SU-DHL-6 (cell line): ENCODE measurements around the gene TEX22.

Experiments used
- H2AFZ ChIP-seq: fragments of 200-600 bp; sonication (generic); 2 replicates; pipeline ENCODE4 v1.6.1; 2014; ENCODE audit warnings: low read depth, mild to moderate bottlenecking, moderate library complexity, mixed read lengths, antibody characterized with exemption, low read length; ENCODE audit not compliant: severe bottlenecking
- H3F3A ChIP-seq: fragments of 200-600 bp; shearing (Covaris generic); 2 replicates; pipeline ENCODE4 v1.6.0; 2016; ENCODE audit warnings: antibody characterized with exemption, mild to moderate bottlenecking; ENCODE audit not compliant: insufficient read depth
- H3K27ac ChIP-seq: fragments of 200-600 bp; sonication (generic); 2 replicates; pipeline ENCODE4 v1.5.1; 2016; ENCODE audit warnings: low read depth, mild to moderate bottlenecking, low read length, moderate library complexity, mixed read lengths
- H3K27me3 ChIP-seq: fragments of 200-600 bp; sonication (generic), shearing (Covaris generic); 2 replicates; pipeline ENCODE4 v1.6.0; 2014; ENCODE audit warnings: mild to moderate bottlenecking, low read length
- H3K36me3 ChIP-seq: fragments of 200-600 bp; sonication (generic); 2 replicates; pipeline ENCODE4 v1.6.1; 2014; ENCODE audit warnings: mild to moderate bottlenecking, low read length, mixed read lengths
- H3K4me2 ChIP-seq: fragments of 300-600, 200-600 bp; shearing (Covaris generic), sonication (generic); 2 replicates; pipeline ENCODE4 v1.6.0; 2014; ENCODE audit warnings: low read length, low read depth, mild to moderate bottlenecking; ENCODE audit not compliant: poor library complexity, severe bottlenecking
- H3K4me3 ChIP-seq: fragments of 200-600 bp; sonication (generic); 2 replicates; pipeline ENCODE4 v1.5.1; 2014; ENCODE audit warnings: antibody characterized with exemption, low read length, mild to moderate bottlenecking, mixed read lengths; ENCODE audit not compliant: insufficient read depth, poor library complexity, severe bottlenecking
- H3K79me2 ChIP-seq: fragments of 200-600 bp; sonication (generic); 2 replicates; pipeline ENCODE4 v1.6.1; 2014; ENCODE audit warnings: mild to moderate bottlenecking, low read length, moderate library complexity; ENCODE audit not compliant: insufficient read depth
- H3K9ac ChIP-seq: fragments of 200-600 bp; sonication (generic); 2 replicates; pipeline ENCODE4 v1.7.0; 2014; ENCODE audit warnings: mild to moderate bottlenecking, low read length
- H3K9me2 ChIP-seq: fragments of 200-600 bp; sonication (generic); replicated peaks from 2 replicates; pipeline ENCODE4 v1.6.1; 2014; ENCODE audit warnings: low read length; ENCODE audit not compliant: insufficient read depth
- H3K9me3 ChIP-seq: fragments of 200-600 bp; sonication (generic); 2 replicates; pipeline ENCODE4 v1.6.1; 2014; ENCODE audit warnings: low read length, mixed read lengths; ENCODE audit not compliant: insufficient read depth
- H4K20me1 ChIP-seq: fragments of 200-600 bp; sonication (generic); 2 replicates; pipeline ENCODE4 v1.6.1; 2014; ENCODE audit warnings: low read depth, mild to moderate bottlenecking, antibody characterized with exemption, low read length, moderate library complexity, mixed read lengths
- CTCF ChIP-seq: fragments of 200-600 bp; sonication (generic); IDR thresholded peaks from one replicate; pipeline ENCODE4 v1.5.1; 2017; ENCODE audit warnings: antibody characterized with exemption, mild to moderate bottlenecking, low read length, moderate library complexity; ENCODE audit not compliant: insufficient read depth, poor library complexity, severe bottlenecking
- EZH2phosphoT487 ChIP-seq: fragments of 200-600 bp; sonication (generic), shearing (Covaris generic); conservative IDR thresholded peaks from 2 replicates; pipeline ENCODE4 v1.6.1; 2018; ENCODE audit warnings: mild to moderate bottlenecking, antibody characterized with exemption, low read length, moderate library complexity, mixed read lengths

TEX22 gene

GRCh38 chr14:105368910-105369652 is 29.3 kb upstream of the TEX22 start:
- no peaks in the 10 kb centered on the region for H4K20me1 ChIP-seq
- no peak overlapping the region for H3K9ac ChIP-seq
- no peak overlapping the region for H3K4me3 ChIP-seq
- H3K27ac ChIP-seq, result no peak overlapping the region
- no peaks in the 10 kb centered on the region for H3K79me2 ChIP-seq
- no peaks in the 10 kb centered on the region for H3K9me3 ChIP-seq
- H3K4me2 ChIP-seq, result no peak overlapping the region
- no peak overlapping the region for H2AFZ ChIP-seq
- no peaks in the 10 kb centered on the region for H3F3A ChIP-seq
- no peaks in the 10 kb centered on the region for H3K9me2 ChIP-seq
- no peak for TF ChIP-seq EZH2phosphoT487
- TF ChIP-seq CTCF, result no peak
- no peaks in the 10 kb centered on the region for H3K36me3 ChIP-seq
- H3K27me3 ChIP-seq, result no peaks in the 10 kb centered on the region

GRCh38 chr14:105369653-105370040 is 28.7 kb upstream of the TEX22 start:
- H3K4me3 ChIP-seq, result no peak overlapping the region
- H3K9me3 ChIP-seq, result no peaks in the 10 kb centered on the region
- no peaks in the 10 kb centered on the region for H3K36me3 ChIP-seq
- no peak overlapping the region for H2AFZ ChIP-seq
- H3F3A ChIP-seq, result no peaks in the 10 kb centered on the region
- no peaks in the 10 kb centered on the region for H3K27me3 ChIP-seq
- no peaks in the 10 kb centered on the region for H3K79me2 ChIP-seq
- no peaks in the 10 kb centered on the region for H4K20me1 ChIP-seq
- no peak overlapping the region for H3K27ac ChIP-seq
- TF ChIP-seq CTCF, result no peak
- TF ChIP-seq EZH2phosphoT487, result no peak
- no peaks in the 10 kb centered on the region for H3K9me2 ChIP-seq
- no peak overlapping the region for H3K4me2 ChIP-seq
- H3K9ac ChIP-seq, result no peak overlapping the region

- Histone ChIP-seq H3K36me3 (no peaks in the 10 kb centered on the region), H3K27ac (no peak overlapping the region)
Observed at GRCh38 chr14:105374389-105374788, 23.9 kb upstream of the TEX22 start.

More at GRCh38 chr14:105374389-105374788, 23.9 kb upstream of the TEX22 start:
- no peak for TF ChIP-seq CTCF
- Histone ChIP-seq H2AFZ (no peak overlapping the region), H3K79me2 (no peaks in the 10 kb centered on the region), H4K20me1 (no peaks in the 10 kb centered on the region), H3K4me3 (no peak overlapping the region), H3K9me2 (no peaks in the 10 kb centered on the region), H3K9ac (no peak overlapping the region), H3F3A (no peaks in the 10 kb centered on the region), H3K4me2 (no peak overlapping the region), H3K9me3 (no peaks in the 10 kb centered on the region), H3K27me3 (no peaks in the 10 kb centered on the region)
